Suprapubic skin (tissue), 4 donors: ENCODE measurements around the gene RPL35.

Experiments used
- CTCF ChIP-seq, 2 donors: fragments of 200-600 bp in 1 of 2; fragments of 450-650 bp in 1 of 2; sonication (generic) in 1 of 2; IDR thresholded peaks; one replicate each; pipeline ENCODE4 v1.5.1; 2016 to 2019; ENCODE audit warnings: antibody characterized with exemption in 2 of 2, mild to moderate bottlenecking in 1 of 2, moderate library complexity in 1 of 2
- EP300 ChIP-seq: sonication (generic); formaldehyde crosslinking; IDR thresholded peaks from one replicate; pipeline ENCODE4 v1.6.1; 2017; ENCODE audit warnings: antibody characterized with exemption
- POLR2A ChIP-seq, 2 donors: fragments of 450-650 bp; IDR thresholded peaks; one replicate each; pipeline ENCODE4 v1.6.1; 2017; ENCODE audit warnings: antibody characterized with exemption in 2 of 2, mild to moderate bottlenecking in 2 of 2, moderate library complexity in 2 of 2
- POLR2AphosphoS5 ChIP-seq, 3 donors: sonication (generic); formaldehyde crosslinking; IDR thresholded peaks; one replicate each; pipeline ENCODE4 v1.6.1; 2017; ENCODE audit warnings: antibody characterized with exemption in 3 of 3

- TF ChIP-seq CTCF (IDR thresholded peaks at IDR 0.05) = no peak
- no peak for TF ChIP-seq POLR2A (IDR thresholded peaks at IDR 0.05)
- TF ChIP-seq POLR2AphosphoS5 (IDR thresholded peaks at IDR 0.05) = no peak
- no peak for TF ChIP-seq EP300
These were observed 6.2 kb downstream of the RPL35 start for GRCh38 chr9:124855566-124855943.
